GM23248 (cell line): ENCODE measurements around the gene PTEN. TPM values are rescaled to one million over a fixed set of nuclear protein-coding genes. Genes with fewer than 3 reads are reported as not detected.
"Not testable (repeated sequence)": the region's sequence is repeated elsewhere in the genome, so short reads cannot be mapped to it uniquely, and the experiment has no call there.

Experiments
- DNase-seq: peaks from one replicate; pipeline ENCODE4 v3.0.0-alpha.2; 2015
- H2AFZ ChIP-seq: fragments of 200-600 bp; sonication (generic); 2 replicates; pipeline ENCODE4 v1.6.1; 2016; ENCODE audit warnings: antibody characterized with exemption
- H3F3A ChIP-seq: fragments of 200-600 bp; sonication (generic); 2 replicates; pipeline ENCODE4 v1.6.1; 2016; ENCODE audit warnings: mild to moderate bottlenecking, antibody characterized with exemption, mixed run types; ENCODE audit not compliant: insufficient read depth
- H3K27ac ChIP-seq: fragments of 200-600 bp; sonication (generic); 2 replicates; pipeline ENCODE4 v1.5.1; 2016; ENCODE audit warnings: mild to moderate bottlenecking
- H3K27me3 ChIP-seq: fragments of 200-600 bp; sonication (generic); replicated peaks from 2 replicates; pipeline ENCODE4 v1.6.1; 2016; ENCODE audit warnings: mild to moderate bottlenecking; ENCODE audit not compliant: insufficient read depth
- H3K36me3 ChIP-seq: fragments of 200-600 bp; sonication (generic); 2 replicates; pipeline ENCODE4 v1.6.1; 2016; ENCODE audit warnings: low read depth, mild to moderate bottlenecking
- H3K4me1 ChIP-seq: fragments of 200-600 bp; sonication (generic); 2 replicates; pipeline ENCODE4 v1.6.1; 2016; ENCODE audit warnings: mild to moderate bottlenecking; ENCODE audit not compliant: insufficient read depth
- H3K4me2 ChIP-seq: fragments of 200-600 bp; sonication (generic); one replicate; pipeline ENCODE4 v1.6.1; 2016; ENCODE audit warnings: mild to moderate bottlenecking; ENCODE audit not compliant: unreplicated experiment
- H3K4me3 ChIP-seq: fragments of 200-600 bp; sonication (generic); 2 replicates; pipeline ENCODE4 v1.5.1; 2016; ENCODE audit warnings: mild to moderate bottlenecking
- H3K79me2 ChIP-seq: fragments of 200-600 bp; sonication (generic); 2 replicates; pipeline ENCODE4 v1.6.1; 2016; ENCODE audit warnings: mild to moderate bottlenecking; ENCODE audit not compliant: insufficient read depth
- H3K9ac ChIP-seq: fragments of 200-600 bp; sonication (generic); 2 replicates; pipeline ENCODE4 v1.6.1; 2016; ENCODE audit warnings: mild to moderate bottlenecking
- H3K9me2 ChIP-seq: fragments of 200-600 bp; sonication (generic); 2 replicates; pipeline ENCODE4 v1.6.1; 2016; ENCODE audit warnings: mixed run types, mild to moderate bottlenecking, moderate library complexity; ENCODE audit not compliant: insufficient read depth
- H3K9me3 ChIP-seq: fragments of 200-600 bp; sonication (generic); one replicate; pipeline ENCODE4 v1.6.1; 2017; ENCODE audit warnings: low read depth
- H4K20me1 ChIP-seq: fragments of 200-600 bp; sonication (generic); 2 replicates; pipeline ENCODE4 v1.6.0; 2016; ENCODE audit not compliant: insufficient read depth
- EZH2 ChIP-seq: fragments of 200-600 bp; sonication (generic); IDR thresholded peaks from 2 replicates; pipeline ENCODE4 v1.6.1; 2018; ENCODE audit warnings: antibody characterized with exemption, mild to moderate bottlenecking; ENCODE audit not compliant: insufficient read depth, poor library complexity, severe bottlenecking
- EZH2phosphoT487 ChIP-seq: fragments of 200-600 bp; sonication (generic); IDR thresholded peaks from 2 replicates; pipeline ENCODE4 v1.6.1; 2018; ENCODE audit warnings: antibody characterized with exemption, moderate library complexity, mild to moderate bottlenecking, low read depth; ENCODE audit not compliant: insufficient read depth
- WGBS, 2 experiments: methylation state at CpG; one replicate each; pipeline ENCODE4 v1.1.6; 2015 to 2017; ENCODE audit warnings: low lambda C conversion rate in 2 of 2, low coverage in 1 of 2; ENCODE audit errors: missing lambda C conversion rate in 2 of 2; 5-methylcytosine and 5-hydroxymethylcytosine counted together
- in situ Hi-C: fragments of 300-500 bp; cut with MboI; formaldehyde crosslinking; loops from 2 replicates; pipeline ENCODE4 v1.15.0; 2020
- polyA plus RNA-seq: library from polyadenylated mRNA; unstranded; fragments of >200 nt; fragmentation: Nextera tagmentation; extraction: Ambion mirVana; gene quantifications from 2 replicates; pipeline ENCODE4 v1.2.1, GENCODE V29; 2016
- total RNA-seq: library from RNA; depleted of rRNA; stranded (reverse); fragments of >200 nt; shearing (Covaris generic); gene quantifications from 2 replicates; pipeline ENCODE4 v1.2.3, GENCODE V29; 2014

Gene PTEN
- total and polyA plus RNA-seq, 2 experiments from 2014 or later: 35.5 to 93.9 TPM

GRCh38 chr10:87866412-87866974 lies 3.1 kb downstream of the PTEN start:
- H3K9ac ChIP-seq: peak overlapping the region; percentile 94
- H3K79me2 ChIP-seq: peaks cover 75% of the 10 kb centered on the region
- H3K4me2 ChIP-seq: peak overlapping the region; percentile 99
- H3K9me3 ChIP-seq: no peaks in the 10 kb centered on the region
- H3K36me3 ChIP-seq: no peaks in the 10 kb centered on the region
- no peaks in the 10 kb centered on the region for H3K27me3 ChIP-seq
- H3K27ac ChIP-seq: no peak overlapping the region
- peak overlapping the region; percentile 98 for H3K4me3 ChIP-seq
- H3F3A ChIP-seq: peaks cover 27% of the 10 kb centered on the region
- peaks cover 36% of the 10 kb centered on the region for H3K4me1 ChIP-seq
- H4K20me1 ChIP-seq: peaks cover 18% of the 10 kb centered on the region; the same call in 1 of the 2 replicates
- no peak overlapping the region for H2AFZ ChIP-seq
- 1 to 2% methylated on average over 3 of the region's 3 CpGs for WGBS, 2 experiments
- no peak for DNase-seq
- TF ChIP-seq EZH2phosphoT487 (no peak), EZH2 (no peak)
- in situ Hi-C loops: no loop called here
- no peaks in the 10 kb centered on the region for H3K9me2 ChIP-seq

- H3K27ac ChIP-seq: no peak overlapping the region
- 0 out of 2 replicates have a peak, but pooled peaks cover 4% of the 10 kb centered on the region for H3K36me3 ChIP-seq
- no peaks in the 10 kb centered on the region for H3K9me2 ChIP-seq
- no peaks in the 10 kb centered on the region for H3K9me3 ChIP-seq
- peaks cover 20% of the 10 kb centered on the region for H3F3A ChIP-seq
- peaks cover 39% of the 10 kb centered on the region for H3K4me1 ChIP-seq
- in situ Hi-C loops: no loop called here
- H3K4me3 ChIP-seq: peak overlapping the region; percentile 98
- no peak for DNase-seq
- H4K20me1 ChIP-seq: peaks cover 18% of the 10 kb centered on the region; the same call in 1 of the 2 replicates
- H3K9ac ChIP-seq: peak overlapping the region; percentile 94
- H2AFZ ChIP-seq: no peak overlapping the region
- H3K4me2 ChIP-seq: peak overlapping the region; percentile 99
- H3K79me2 ChIP-seq: peaks cover 85% of the 10 kb centered on the region
- H3K27me3 ChIP-seq: no peaks in the 10 kb centered on the region
- TF ChIP-seq EZH2phosphoT487 (no peak), EZH2 (no peak)
Observed at GRCh38 chr10:87867453-87867852, 4.0 kb downstream of the PTEN start.

GRCh38 chr10:87868277-87868676 lies 4.9 kb downstream of the PTEN start:
- H3K9me3 ChIP-seq: no peaks in the 10 kb centered on the region
- peak overlapping the region; percentile 94 for H3K9ac ChIP-seq
- 0 out of 2 replicates have a peak, but pooled peaks cover 4% of the 10 kb centered on the region for H3K36me3 ChIP-seq
- peaks cover 18% of the 10 kb centered on the region; the same call in 1 of the 2 replicates for H4K20me1 ChIP-seq
- no peaks in the 10 kb centered on the region for H3K27me3 ChIP-seq
- in situ Hi-C loops: no loop called here
- H3K4me1 ChIP-seq: peaks cover 40% of the 10 kb centered on the region
- DNase-seq: no peak
- H3K27ac ChIP-seq: peak overlapping the region; percentile 2; the same call in 1 of the 2 replicates
- no peak overlapping the region for H2AFZ ChIP-seq
- H3F3A ChIP-seq: peaks cover 14% of the 10 kb centered on the region
- TF ChIP-seq EZH2 (no peak), EZH2phosphoT487 (no peak)
- 2 to 8% methylated on average over 1 of the region's 1 CpG for WGBS, 2 experiments
- no peaks in the 10 kb centered on the region for H3K9me2 ChIP-seq
- peaks cover 93% of the 10 kb centered on the region for H3K79me2 ChIP-seq
- peak overlapping the region; percentile 98 for H3K4me3 ChIP-seq
- peak overlapping the region; percentile 99 for H3K4me2 ChIP-seq

- Histone ChIP-seq H3K4me3 (peak overlapping the region; percentile 98; the same call in 1 of the 2 replicates), H4K20me1 (peaks cover 18% of the 10 kb centered on the region; the same call in 1 of the 2 replicates), H3K4me1 (peaks cover 48% of the 10 kb centered on the region), H3F3A (peaks cover 14% of the 10 kb centered on the region), H3K79me2 (peaks cover 100% of the 10 kb centered on the region), H3K4me2 (peak overlapping the region; percentile 99)
- in situ Hi-C loops, DNase-seq, H3K9ac ChIP-seq, H3K27ac ChIP-seq, H2AFZ ChIP-seq, H3K9me2 ChIP-seq, H3K36me3 ChIP-seq, H3K9me3 ChIP-seq, H3K27me3 ChIP-seq: not testable (repeated sequence)
- 91 to 94% methylated on average over 8 to 9 of the region's 9 CpGs for WGBS, 2 experiments
Observed at GRCh38 chr10:87869139-87869538, 5.7 kb downstream of the PTEN start.
